Measurements from ENCODE around the gene GSTT2.

Gene GSTT2

GRCh38 chr22:24008381-24009226 is 28.7 kb downstream of the GSTT2 start:
- no peak for DNase-seq (ENCODE audit: low read depth, low spot score)

- no peak for DNase-seq (ENCODE audit: low read depth, low spot score)
Measured at GRCh38 chr22:24009227-24010017, 29.5 kb downstream of the GSTT2 start.

- no peak for DNase-seq (ENCODE audit: low read depth, low spot score)
Measured at GRCh38 chr22:24010018-24010391, 30.1 kb downstream of the GSTT2 start.

GRCh38 chr22:24011735-24012068 is 31.8 kb downstream of the GSTT2 start:
- peak; percentile 27 for DNase-seq (ENCODE audit: low read depth, low spot score)

- DNase-seq (ENCODE audit: low read depth, low spot score): no peak
Measured at GRCh38 chr22:24016156-24016555, 36.2 kb downstream of the GSTT2 start.

- DNase-seq (ENCODE audit: low read depth, low spot score): no peak
Measured at GRCh38 chr22:24021304-24021703, 41.4 kb downstream of the GSTT2 start.

- DNase-seq (ENCODE audit: low read depth, low spot score): no peak
Measured at GRCh38 chr22:24023204-24023789, 43.4 kb downstream of the GSTT2 start.

- DNase-seq (ENCODE audit: low read depth, low spot score): no peak
Measured at GRCh38 chr22:24024354-24024753, 44.4 kb downstream of the GSTT2 start.

- DNase-seq (ENCODE audit: low read depth, low spot score): no peak
Measured at GRCh38 chr22:24025475-24025874, 45.5 kb downstream of the GSTT2 start.

GRCh38 chr22:24026056-24026455 is 46.1 kb downstream of the GSTT2 start:
- DNase-seq (ENCODE audit: low read depth, low spot score): no peak

GRCh38 chr22:24026733-24027132 is 46.8 kb downstream of the GSTT2 start:
- no peak for DNase-seq (ENCODE audit: low read depth, low spot score)

GRCh38 chr22:24027389-24027975 is 47.5 kb downstream of the GSTT2 start:
- DNase-seq (ENCODE audit: low read depth, low spot score): no peak

GRCh38 chr22:24027991-24028390 is 48.1 kb downstream of the GSTT2 start:
- DNase-seq (ENCODE audit: low read depth, low spot score): no peak

GRCh38 chr22:24028533-24028932 is 48.6 kb downstream of the GSTT2 start:
- DNase-seq (ENCODE audit: low read depth, low spot score): no peak

- DNase-seq (ENCODE audit: low read depth, low spot score): no peak
Measured at GRCh38 chr22:24029304-24029703, 49.4 kb downstream of the GSTT2 start.

- no peak for DNase-seq (ENCODE audit: low read depth, low spot score)
Measured at GRCh38 chr22:24030186-24030702, 50.3 kb downstream of the GSTT2 start.

All from astrocyte of the hippocampus (primary cell).